ENCODE measurements around the gene PROSER2. TPM values are rescaled to one million over a fixed set of nuclear protein-coding genes. Genes with fewer than 3 reads are reported as not detected.

PROSER2 gene
- total and polyA plus RNA-seq, 9 of the 15 experiments (the other 6 are each of a cell fraction or from before 2014, with no cell fraction given) = 0.62 to 14.8 (median 2.9) TPM

- TF ChIP-seq FOXP1 (CRISPR knock-in tag; IDR thresholded peaks at IDR 0.05) (no peak), SMARCA5 (IDR thresholded peaks at IDR 0.05) (peak; percentile 64; the same call in 1 of the 2 replicates)
Observed at GRCh38 chr10:11808808-11809207, 14.3 kb upstream of the PROSER2 start (continued).

GRCh38 chr10:11810313-11810766, 12.8 kb upstream of the PROSER2 start:
- no peaks in the 10 kb centered on the region for H4K20me1 ChIP-seq (replicated peaks; ENCODE audit: control insufficient read depth, insufficient read depth, low read length)
- no peaks in the 10 kb centered on the region for H3K79me2 ChIP-seq (ENCODE audit: control insufficient read depth, insufficient read depth, low read length)
- H3K4me3 ChIP-seq = no peak overlapping the region
- H3K4me2 ChIP-seq (ENCODE audit: insufficient read depth, low read length) = no peak overlapping the region
- DNase-seq (ENCODE audit: extremely low read depth in 1 of 4, low spot score in 3 of 4) (no peak), FAIRE-seq (no peak), ATAC-seq (no peak)
- TF ChIP-seq ZNF311 (CRISPR knock-in tag; IDR thresholded peaks at IDR 0.05) = no peak
- TF ChIP-seq PRDM10 (IDR thresholded peaks at IDR 0.05; ENCODE audit: partially characterized antibody) = peak; percentile 34
- ChIA-PET POLR2A (no interaction called here), CTCF (ENCODE audit: low intra/inter-chr PET ratio) (no interaction called here)
- no peak overlapping the region for H3K27ac ChIP-seq (ENCODE audit: extremely low read depth, low read depth, low read length)
- in situ Hi-C loops (cut with MboI) (no loop called here), intact Hi-C loops (cut with micrococcal nuclease) (no loop called here)
- BruUV-seq (replicated peaks) = no TSS peak
- no peak overlapping the region for H3K9ac ChIP-seq (ENCODE audit: insufficient read depth in 1 of 2, low read depth in 2 of 2, low read length in 2 of 2)
- H3K27me3 ChIP-seq (ENCODE audit: control insufficient read depth in 2 of 2, insufficient read depth in 2 of 2, low read length in 2 of 2) = peaks cover 55 to 61% of the 10 kb centered on the region in 2 experiments
- no peak overlapping the region for H2AFZ ChIP-seq (ENCODE audit: low read depth, low read length)
- no peaks in the 10 kb centered on the region for H3K9me1 ChIP-seq (ENCODE audit: control insufficient read depth, insufficient read depth, low read length)
- H3K4me1 ChIP-seq (replicated peaks in 1 of 2; ENCODE audit: control insufficient read depth in 2 of 2, insufficient read depth in 2 of 2, low read length in 2 of 2) = no peaks in the 10 kb centered on the region
- 3% methylated on average over 13 of the region's 13 CpGs for WGBS (ENCODE audit: insufficient coverage, low coverage, missing lambda C conversion rate)
- H3K9me3 ChIP-seq (replicated peaks; ENCODE audit: control insufficient read depth, insufficient read depth, low read depth, low read length) = no peaks in the 10 kb centered on the region
- H3K36me3 ChIP-seq (ENCODE audit: control insufficient read depth, insufficient read depth, low read length) = no peaks in the 10 kb centered on the region
